GM23248 (cell line): Measurements from ENCODE around the gene EPS8L2. TPM values are rescaled to one million over a fixed set of nuclear protein-coding genes. Genes with fewer than 3 reads are reported as not detected.
"Not testable (repeated sequence)": the region's sequence is repeated elsewhere in the genome, so short reads cannot be mapped to it uniquely, and the experiment has no call there.

ENCODE experiments used
- DNase-seq: peaks from one replicate; pipeline ENCODE4 v3.0.0-alpha.2; 2015
- H2AFZ ChIP-seq: fragments of 200-600 bp; sonication (generic); 2 replicates; pipeline ENCODE4 v1.6.1; 2016; ENCODE audit warnings: antibody characterized with exemption
- H3F3A ChIP-seq: fragments of 200-600 bp; sonication (generic); 2 replicates; pipeline ENCODE4 v1.6.1; 2016; ENCODE audit warnings: mild to moderate bottlenecking, antibody characterized with exemption, mixed run types; ENCODE audit not compliant: insufficient read depth
- H3K27ac ChIP-seq: fragments of 200-600 bp; sonication (generic); 2 replicates; pipeline ENCODE4 v1.5.1; 2016; ENCODE audit warnings: mild to moderate bottlenecking
- H3K27me3 ChIP-seq: fragments of 200-600 bp; sonication (generic); replicated peaks from 2 replicates; pipeline ENCODE4 v1.6.1; 2016; ENCODE audit warnings: mild to moderate bottlenecking; ENCODE audit not compliant: insufficient read depth
- H3K36me3 ChIP-seq: fragments of 200-600 bp; sonication (generic); 2 replicates; pipeline ENCODE4 v1.6.1; 2016; ENCODE audit warnings: low read depth, mild to moderate bottlenecking
- H3K4me1 ChIP-seq: fragments of 200-600 bp; sonication (generic); 2 replicates; pipeline ENCODE4 v1.6.1; 2016; ENCODE audit warnings: mild to moderate bottlenecking; ENCODE audit not compliant: insufficient read depth
- H3K4me2 ChIP-seq: fragments of 200-600 bp; sonication (generic); one replicate; pipeline ENCODE4 v1.6.1; 2016; ENCODE audit warnings: mild to moderate bottlenecking; ENCODE audit not compliant: unreplicated experiment
- H3K4me3 ChIP-seq: fragments of 200-600 bp; sonication (generic); 2 replicates; pipeline ENCODE4 v1.5.1; 2016; ENCODE audit warnings: mild to moderate bottlenecking
- H3K79me2 ChIP-seq: fragments of 200-600 bp; sonication (generic); 2 replicates; pipeline ENCODE4 v1.6.1; 2016; ENCODE audit warnings: mild to moderate bottlenecking; ENCODE audit not compliant: insufficient read depth
- H3K9ac ChIP-seq: fragments of 200-600 bp; sonication (generic); 2 replicates; pipeline ENCODE4 v1.6.1; 2016; ENCODE audit warnings: mild to moderate bottlenecking
- H3K9me2 ChIP-seq: fragments of 200-600 bp; sonication (generic); 2 replicates; pipeline ENCODE4 v1.6.1; 2016; ENCODE audit warnings: mixed run types, mild to moderate bottlenecking, moderate library complexity; ENCODE audit not compliant: insufficient read depth
- H3K9me3 ChIP-seq: fragments of 200-600 bp; sonication (generic); one replicate; pipeline ENCODE4 v1.6.1; 2017; ENCODE audit warnings: low read depth
- H4K20me1 ChIP-seq: fragments of 200-600 bp; sonication (generic); 2 replicates; pipeline ENCODE4 v1.6.0; 2016; ENCODE audit not compliant: insufficient read depth
- EZH2 ChIP-seq: fragments of 200-600 bp; sonication (generic); IDR thresholded peaks from 2 replicates; pipeline ENCODE4 v1.6.1; 2018; ENCODE audit warnings: antibody characterized with exemption, mild to moderate bottlenecking; ENCODE audit not compliant: insufficient read depth, poor library complexity, severe bottlenecking
- EZH2phosphoT487 ChIP-seq: fragments of 200-600 bp; sonication (generic); IDR thresholded peaks from 2 replicates; pipeline ENCODE4 v1.6.1; 2018; ENCODE audit warnings: antibody characterized with exemption, moderate library complexity, mild to moderate bottlenecking, low read depth; ENCODE audit not compliant: insufficient read depth
- WGBS, 2 experiments: methylation state at CpG; one replicate each; pipeline ENCODE4 v1.1.6; 2015 to 2017; ENCODE audit warnings: low lambda C conversion rate in 2 of 2, low coverage in 1 of 2; ENCODE audit errors: missing lambda C conversion rate in 2 of 2; 5-methylcytosine and 5-hydroxymethylcytosine counted together
- in situ Hi-C: fragments of 300-500 bp; cut with MboI; formaldehyde crosslinking; loops from 2 replicates; pipeline ENCODE4 v1.15.0; 2020
- polyA plus RNA-seq: library from polyadenylated mRNA; unstranded; fragments of >200 nt; fragmentation: Nextera tagmentation; extraction: Ambion mirVana; gene quantifications from 2 replicates; pipeline ENCODE4 v1.2.1, GENCODE V29; 2016
- total RNA-seq: library from RNA; depleted of rRNA; stranded (reverse); fragments of >200 nt; shearing (Covaris generic); gene quantifications from 2 replicates; pipeline ENCODE4 v1.2.3, GENCODE V29; 2014

EPS8L2 gene
- total and polyA plus RNA-seq, 2 experiments from 2014 or later = 48.2 to 58.3 TPM

DNA sequence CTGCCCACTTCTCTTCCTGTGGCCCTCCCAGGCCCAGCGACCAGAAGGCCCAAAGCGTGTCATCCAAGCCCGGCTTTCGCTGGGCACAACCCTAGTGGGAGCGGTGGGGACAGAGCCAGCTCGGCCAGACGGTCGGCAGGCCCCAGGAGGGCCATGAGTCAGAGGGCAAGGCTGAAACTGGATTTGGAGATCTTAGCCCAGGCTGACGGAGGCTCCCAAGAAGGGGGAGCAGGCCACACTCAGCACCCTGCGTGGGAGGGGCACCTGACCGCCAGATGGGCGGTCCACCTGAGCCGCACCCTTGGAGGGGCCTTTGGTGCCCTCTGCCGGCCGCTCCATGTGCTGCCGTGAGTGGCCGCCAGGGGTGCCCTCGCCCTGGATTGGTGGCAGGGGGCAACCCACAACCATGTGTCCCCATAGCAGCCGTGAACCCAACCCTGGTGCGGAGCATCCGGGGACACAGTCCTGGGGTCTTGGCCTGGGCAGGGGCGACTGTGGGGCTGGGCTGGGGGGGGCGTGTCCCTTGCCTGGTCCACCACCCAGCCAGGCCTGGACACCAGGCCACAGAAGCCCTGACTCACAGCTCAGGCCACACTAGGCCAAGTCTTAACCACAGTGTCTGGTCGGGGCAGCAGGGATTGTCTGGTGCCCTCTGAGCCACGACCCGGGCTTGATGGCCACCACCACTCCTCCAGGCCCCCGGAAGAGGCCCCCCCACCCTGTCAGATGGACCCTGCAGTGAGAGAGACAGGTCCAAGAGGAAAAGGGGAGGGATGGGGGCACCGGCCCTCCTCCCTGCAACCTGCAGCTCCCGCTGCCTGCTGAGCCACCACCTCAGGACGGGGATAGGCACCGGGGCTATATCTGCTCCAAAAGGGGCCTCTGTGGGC lies 22.1 kb downstream of the EPS8L2 start:
- no peaks in the 10 kb centered on the region for H3K79me2 ChIP-seq
- peaks cover 18% of the 10 kb centered on the region for H3K4me1 ChIP-seq
- peak overlapping the region; percentile 84 for H3K27ac ChIP-seq
- H4K20me1 ChIP-seq = no peaks in the 10 kb centered on the region
- TF ChIP-seq EZH2 = no peak
- H3F3A ChIP-seq = peaks cover 5% of the 10 kb centered on the region; the same call in 1 of the 2 replicates
- H3K9ac ChIP-seq = peak overlapping the region; percentile 68
- WGBS, 2 experiments = 16 to 25% methylated on average over 21 to 26 of the region's 31 CpGs
- H3K36me3 ChIP-seq = no peaks in the 10 kb centered on the region
- no peaks in the 10 kb centered on the region for H3K9me2 ChIP-seq
- peak; percentile 98 for DNase-seq
- H2AFZ ChIP-seq = no peak overlapping the region
- in situ Hi-C loops = no loop called here
- peak overlapping the region; percentile 12 for H3K4me2 ChIP-seq
- H3K9me3 ChIP-seq = no peaks in the 10 kb centered on the region
- H3K4me3 ChIP-seq = no peak overlapping the region
- H3K27me3 ChIP-seq = no peaks in the 10 kb centered on the region

DNA sequence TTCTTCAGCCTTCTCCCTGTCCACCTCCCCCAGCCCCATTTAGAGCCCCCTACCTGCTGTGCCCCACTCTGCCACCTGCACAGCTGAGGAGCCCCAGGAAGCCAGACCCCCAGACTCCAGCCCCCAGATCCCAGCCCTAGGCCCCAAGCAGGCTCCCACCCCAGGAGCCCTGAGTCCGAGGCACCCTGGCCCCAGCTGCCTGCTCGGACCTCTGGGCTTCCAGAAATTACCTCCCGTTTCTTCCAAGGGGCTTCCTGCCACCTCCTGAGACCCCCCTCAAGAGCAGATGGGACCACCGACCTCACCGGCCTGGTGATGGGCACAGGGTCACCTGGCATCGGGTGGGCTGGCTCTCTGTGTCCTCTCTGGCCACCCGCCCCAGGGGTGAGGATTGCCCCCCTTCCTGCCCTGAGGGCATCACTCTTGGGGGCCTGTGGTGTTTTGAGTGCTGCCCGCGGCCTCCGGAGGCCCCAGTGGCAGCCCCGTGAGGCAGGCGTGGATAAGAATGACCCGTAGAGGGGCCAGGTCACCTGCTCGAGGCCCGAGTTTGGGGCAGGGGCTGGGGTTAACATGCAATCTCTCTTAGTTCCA lies 23.0 kb downstream of the EPS8L2 start:
- H3K36me3 ChIP-seq = no peaks in the 10 kb centered on the region
- in situ Hi-C loops = no loop called here
- H3K4me3 ChIP-seq = no peak overlapping the region
- no peaks in the 10 kb centered on the region for H4K20me1 ChIP-seq
- H3K9me2 ChIP-seq = no peaks in the 10 kb centered on the region
- no peak overlapping the region for H3K27ac ChIP-seq
- H3K79me2 ChIP-seq = no peaks in the 10 kb centered on the region
- H3K9me3 ChIP-seq = no peaks in the 10 kb centered on the region
- DNase-seq = no peak
- H3K4me1 ChIP-seq = peaks cover 18% of the 10 kb centered on the region
- no peaks in the 10 kb centered on the region for H3K27me3 ChIP-seq
- 57 to 62% methylated on average over 15 of the region's 15 CpGs for WGBS, 2 experiments
- H3F3A ChIP-seq = peaks cover 5% of the 10 kb centered on the region; the same call in 1 of the 2 replicates
- H3K4me2 ChIP-seq = no peak overlapping the region
- no peak overlapping the region for H3K9ac ChIP-seq
- H2AFZ ChIP-seq = no peak overlapping the region
- TF ChIP-seq EZH2phosphoT487 = no peak

DNA sequence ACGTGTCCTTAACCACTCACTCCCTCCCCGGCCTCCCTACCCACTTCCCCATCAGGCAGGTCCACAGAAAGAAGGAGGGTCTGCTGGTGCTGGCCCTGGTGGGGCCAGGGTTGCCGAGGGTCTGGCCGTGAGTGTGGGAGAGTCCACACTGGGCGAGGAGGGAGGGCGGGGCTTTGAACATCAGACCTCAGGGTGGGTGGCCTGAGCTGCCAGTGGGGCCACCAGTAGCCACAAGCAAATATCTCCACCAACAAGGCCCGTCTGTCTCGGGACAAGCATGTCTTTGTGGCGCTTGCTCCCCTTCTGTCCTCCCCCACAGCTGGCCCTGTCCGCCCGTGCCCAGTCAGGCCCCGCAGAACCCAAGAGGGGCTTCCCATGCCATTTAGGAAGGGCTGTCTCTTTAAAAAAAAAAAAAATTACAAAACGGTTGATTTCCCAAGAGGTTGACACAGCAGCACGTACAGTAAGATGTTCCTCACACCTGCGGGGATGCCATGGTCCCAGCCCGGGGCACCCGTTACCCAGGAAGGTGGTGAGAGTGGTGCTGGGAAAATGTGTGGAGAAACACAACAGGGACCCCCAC lies 23.6 kb downstream of the EPS8L2 start:
- H3K4me2 ChIP-seq = no peak overlapping the region
- no peaks in the 10 kb centered on the region for H3K36me3 ChIP-seq
- H3K27ac ChIP-seq = no peak overlapping the region
- no peak overlapping the region for H3K9ac ChIP-seq
- H3K4me3 ChIP-seq = no peak overlapping the region
- peaks cover 18% of the 10 kb centered on the region for H3K4me1 ChIP-seq
- no peaks in the 10 kb centered on the region for H3K79me2 ChIP-seq
- WGBS, 2 experiments = 56 to 58% methylated on average over 17 of the region's 17 CpGs
- no peak overlapping the region for H2AFZ ChIP-seq
- in situ Hi-C loops = no loop called here
- no peaks in the 10 kb centered on the region for H3K9me2 ChIP-seq
- H3F3A ChIP-seq = peaks cover 5% of the 10 kb centered on the region; the same call in 1 of the 2 replicates
- TF ChIP-seq EZH2 (no peak), EZH2phosphoT487 (no peak)
- no peak for DNase-seq
- H3K27me3 ChIP-seq = no peaks in the 10 kb centered on the region
- H3K9me3 ChIP-seq = no peaks in the 10 kb centered on the region
- H4K20me1 ChIP-seq = no peaks in the 10 kb centered on the region

DNA sequence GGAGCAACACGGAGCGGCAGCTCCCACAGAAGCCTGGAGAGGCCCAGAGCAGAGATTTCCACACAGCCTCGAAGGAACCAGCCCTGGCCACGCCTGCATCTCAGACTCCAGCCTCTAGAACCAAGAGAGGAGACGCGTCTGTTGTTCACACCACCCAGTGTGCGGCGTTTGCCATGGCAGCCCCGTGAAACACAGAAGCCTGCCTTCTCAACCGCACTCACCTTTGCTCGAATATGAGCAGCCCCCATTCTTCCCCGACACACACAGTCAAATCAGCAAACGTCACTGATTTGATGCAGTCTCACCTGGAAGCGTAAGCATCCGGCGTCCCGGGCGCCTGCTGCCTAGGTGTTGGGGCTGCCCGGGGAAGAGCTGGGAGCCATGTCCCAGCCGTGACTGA lies 27.0 kb downstream of the EPS8L2 start:
- in situ Hi-C loops = no loop called here
- peaks cover 5% of the 10 kb centered on the region; the same call in 1 of the 2 replicates for H3F3A ChIP-seq
- no peaks in the 10 kb centered on the region for H3K27me3 ChIP-seq
- no peaks in the 10 kb centered on the region for H3K9me2 ChIP-seq
- H3K9me3 ChIP-seq = no peaks in the 10 kb centered on the region
- H3K79me2 ChIP-seq = no peaks in the 10 kb centered on the region
- TF ChIP-seq EZH2phosphoT487 (no peak), EZH2 (no peak)
- DNase-seq = no peak
- H3K4me2 ChIP-seq = no peak overlapping the region
- 70% methylated on average over 20 of the region's 20 CpGs for WGBS, 2 experiments
- no peak overlapping the region for H2AFZ ChIP-seq
- H3K9ac ChIP-seq = no peak overlapping the region
- H4K20me1 ChIP-seq = no peaks in the 10 kb centered on the region
- H3K27ac ChIP-seq = no peak overlapping the region
- H3K36me3 ChIP-seq = no peaks in the 10 kb centered on the region
- no peak overlapping the region for H3K4me3 ChIP-seq
- peaks cover 8% of the 10 kb centered on the region for H3K4me1 ChIP-seq

DNA sequence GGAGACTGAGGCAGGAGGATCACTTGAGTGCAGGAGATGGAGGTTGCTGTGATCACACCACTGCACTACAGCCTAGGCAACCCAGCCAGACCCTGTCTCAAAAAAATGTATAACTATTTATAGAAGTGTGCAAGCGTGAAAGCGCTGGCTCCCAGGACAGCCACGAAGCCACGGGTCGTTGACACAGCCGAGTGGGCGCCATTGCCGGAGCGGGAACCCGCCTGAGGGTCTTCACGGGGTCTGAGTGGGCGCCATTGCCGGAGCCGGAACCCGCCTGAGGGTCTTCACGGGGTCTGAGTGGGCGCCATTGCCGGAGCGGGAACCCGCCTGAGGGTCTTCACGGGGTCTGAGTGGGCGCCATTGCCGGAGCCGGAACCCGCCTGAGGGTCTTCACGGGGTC lies 28.5 kb downstream of the EPS8L2 start:
- H3K27me3 ChIP-seq, H4K20me1 ChIP-seq, H3K27ac ChIP-seq, H3K4me1 ChIP-seq, H2AFZ ChIP-seq, DNase-seq, H3K9ac ChIP-seq, H3K79me2 ChIP-seq, H3K9me3 ChIP-seq, H3F3A ChIP-seq, in situ Hi-C loops, H3K36me3 ChIP-seq, H3K4me3 ChIP-seq, H3K9me2 ChIP-seq, H3K4me2 ChIP-seq: not testable (repeated sequence)
- 85 to 90% methylated on average over 13 to 26 of the region's 26 CpGs for WGBS, 2 experiments
